Measurements from ENCODE around the gene C22orf42. TPM values are rescaled to one million over a fixed set of nuclear protein-coding genes. Genes with fewer than 3 reads are reported as not detected.
"Not testable (repeated sequence)": the region's sequence is repeated elsewhere in the genome, so short reads cannot be mapped to it uniquely, and the experiment has no call there.

Gene C22orf42
- total RNA-seq, 4 donors from 2014 or later: not detected

DNA sequence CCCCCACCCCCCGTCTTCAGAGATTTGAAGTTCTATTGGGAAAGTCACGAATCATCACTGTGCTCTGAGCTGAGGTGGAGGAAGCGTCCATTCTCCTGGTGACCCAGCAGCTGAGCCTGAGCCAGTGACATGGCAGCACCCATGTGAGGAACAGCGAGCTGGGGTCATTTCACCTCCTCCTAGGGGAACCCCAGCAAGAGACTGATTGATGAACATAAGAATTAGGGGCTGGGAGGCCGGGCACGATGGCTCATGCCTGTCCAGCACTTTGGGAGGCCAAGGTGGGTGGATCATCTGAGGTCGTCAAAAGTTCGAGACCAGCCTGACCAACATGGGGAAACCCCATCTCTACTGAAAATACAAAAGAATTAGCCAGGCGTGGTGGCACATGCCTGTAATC lies 34.2 kb upstream of the C22orf42 start:
- H3K4me1 ChIP-seq; H3K36me3 ChIP-seq; H3K4me3 ChIP-seq; intact Hi-C loops (cut with DNase I); H3K9me3 ChIP-seq; H3K27ac ChIP-seq; DNase-seq: not testable (repeated sequence)
- WGBS, 2 donors: 62 to 77% methylated on average over 3 to 6 of the region's 9 CpGs
- H3K27me3 ChIP-seq: peaks cover 0 to 49% (median 0%) of the 10 kb centered on the region in 4 donors

DNA sequence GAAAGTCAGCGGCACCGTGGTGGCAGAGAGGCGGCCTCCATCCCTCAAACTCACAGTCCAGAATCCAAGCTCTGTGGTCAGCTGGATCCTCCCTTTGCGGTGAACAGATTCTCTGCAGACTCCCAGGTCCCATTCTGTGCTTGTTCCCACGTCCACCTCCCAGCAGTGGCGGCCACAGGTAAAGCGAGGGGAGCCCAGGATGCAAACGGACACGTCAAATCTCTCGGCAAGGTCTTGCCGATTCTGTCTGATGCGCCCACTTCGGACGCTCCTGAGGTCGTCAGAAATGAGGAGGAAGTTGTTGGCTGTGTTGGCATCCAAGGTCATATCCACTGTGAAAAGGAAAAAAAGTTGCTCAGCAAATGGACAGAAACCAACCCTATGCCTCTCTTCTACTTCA lies 31.9 kb upstream of the C22orf42 start:
- H3K36me3 ChIP-seq; H3K9me3 ChIP-seq; H3K27ac ChIP-seq; DNase-seq; H3K4me1 ChIP-seq; H3K4me3 ChIP-seq; intact Hi-C loops (cut with DNase I): not testable (repeated sequence)
- peaks cover 0 to 33% (median 0%) of the 10 kb centered on the region in 4 donors for H3K27me3 ChIP-seq
- 77 to 80% methylated on average over 8 of the region's 15 CpGs for WGBS, 2 donors

DNA sequence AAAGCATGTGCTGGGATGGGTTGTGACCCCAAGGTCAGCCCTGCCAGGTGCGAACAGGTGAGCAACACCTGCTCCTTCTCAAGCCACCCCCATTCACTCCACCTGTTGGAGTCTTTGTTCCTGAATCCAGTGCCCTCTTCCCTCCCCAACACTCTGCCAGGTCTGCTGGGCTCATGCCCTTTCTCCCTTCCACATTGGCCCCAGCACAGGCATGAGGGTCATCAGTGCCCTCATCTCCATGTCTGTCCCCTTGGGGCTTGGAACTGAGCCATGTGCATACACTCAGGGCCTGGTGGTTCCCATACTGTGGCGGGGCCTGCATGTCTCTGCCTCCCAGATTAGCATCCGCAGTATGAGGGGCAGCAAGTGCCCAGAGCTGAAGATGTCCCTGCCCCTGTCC lies 26.7 kb upstream of the C22orf42 start:
- TF ChIP-seq, protein P1, sequence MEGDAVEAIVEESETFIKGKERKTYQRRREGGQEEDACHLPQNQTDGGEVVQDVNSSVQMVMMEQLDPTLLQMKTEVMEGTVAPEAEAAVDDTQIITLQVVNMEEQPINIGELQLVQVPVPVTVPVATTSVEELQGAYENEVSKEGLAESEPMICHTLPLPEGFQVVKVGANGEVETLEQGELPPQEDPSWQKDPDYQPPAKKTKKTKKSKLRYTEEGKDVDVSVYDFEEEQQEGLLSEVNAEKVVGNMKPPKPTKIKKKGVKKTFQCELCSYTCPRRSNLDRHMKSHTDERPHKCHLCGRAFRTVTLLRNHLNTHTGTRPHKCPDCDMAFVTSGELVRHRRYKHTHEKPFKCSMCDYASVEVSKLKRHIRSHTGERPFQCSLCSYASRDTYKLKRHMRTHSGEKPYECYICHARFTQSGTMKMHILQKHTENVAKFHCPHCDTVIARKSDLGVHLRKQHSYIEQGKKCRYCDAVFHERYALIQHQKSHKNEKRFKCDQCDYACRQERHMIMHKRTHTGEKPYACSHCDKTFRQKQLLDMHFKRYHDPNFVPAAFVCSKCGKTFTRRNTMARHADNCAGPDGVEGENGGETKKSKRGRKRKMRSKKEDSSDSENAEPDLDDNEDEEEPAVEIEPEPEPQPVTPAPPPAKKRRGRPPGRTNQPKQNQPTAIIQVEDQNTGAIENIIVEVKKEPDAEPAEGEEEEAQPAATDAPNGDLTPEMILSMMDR (IDR thresholded peaks at IDR 0.05): no peak
- no peak for TF ChIP-seq POLR2A (IDR thresholded peaks at IDR 0.05)
- H3K4me3 ChIP-seq: no peak overlapping the region
- DNase-seq: no peak
- no peaks in the 10 kb centered on the region for H3K36me3 ChIP-seq
- H3K9me3 ChIP-seq: no peaks in the 10 kb centered on the region
- intact Hi-C loops (cut with DNase I): no loop called here
- WGBS, 2 donors: 38 to 63% methylated on average over 1 to 2 of the region's 3 CpGs
- peaks cover 0 to 16% (median 0%) of the 10 kb centered on the region in 4 donors for H3K27me3 ChIP-seq
- no peak overlapping the region for H3K27ac ChIP-seq
- H3K4me1 ChIP-seq: no peaks in the 10 kb centered on the region

DNA sequence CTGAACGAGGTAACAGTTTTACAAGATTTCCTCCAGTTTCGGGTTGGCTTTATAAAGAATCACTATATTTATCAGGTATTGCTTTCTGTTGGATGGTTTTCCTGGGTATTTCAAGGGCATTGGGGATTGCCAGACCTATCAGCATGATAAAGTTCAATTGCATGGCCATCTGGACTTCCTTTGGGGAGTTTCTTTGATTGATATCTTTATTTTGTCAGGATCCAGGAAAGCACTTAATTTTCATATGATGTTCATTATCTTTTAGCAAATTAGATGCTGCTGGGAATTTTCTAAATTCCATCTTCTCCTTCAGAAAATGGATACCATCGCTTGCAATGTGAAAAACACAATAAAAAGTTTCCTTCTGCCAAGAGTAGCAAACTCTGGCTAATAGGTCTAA lies 24.5 kb upstream of the C22orf42 start:
- intact Hi-C loops (cut with DNase I): no loop called here
- peaks cover 0 to 29% (median 0%) of the 10 kb centered on the region in 4 donors for H3K27me3 ChIP-seq
- no peaks in the 10 kb centered on the region for H3K9me3 ChIP-seq
- TF ChIP-seq, protein P1 (IDR thresholded peaks at IDR 0.05): no peak
- no peak for TF ChIP-seq POLR2A (IDR thresholded peaks at IDR 0.05)
- DNase-seq: no peak
- no peaks in the 10 kb centered on the region for H3K36me3 ChIP-seq
- WGBS, 2 donors: 70 to 74% methylated on average over 3 of the region's 3 CpGs
- no peak overlapping the region for H3K27ac ChIP-seq
- no peaks in the 10 kb centered on the region for H3K4me1 ChIP-seq
- no peak overlapping the region for H3K4me3 ChIP-seq

DNA sequence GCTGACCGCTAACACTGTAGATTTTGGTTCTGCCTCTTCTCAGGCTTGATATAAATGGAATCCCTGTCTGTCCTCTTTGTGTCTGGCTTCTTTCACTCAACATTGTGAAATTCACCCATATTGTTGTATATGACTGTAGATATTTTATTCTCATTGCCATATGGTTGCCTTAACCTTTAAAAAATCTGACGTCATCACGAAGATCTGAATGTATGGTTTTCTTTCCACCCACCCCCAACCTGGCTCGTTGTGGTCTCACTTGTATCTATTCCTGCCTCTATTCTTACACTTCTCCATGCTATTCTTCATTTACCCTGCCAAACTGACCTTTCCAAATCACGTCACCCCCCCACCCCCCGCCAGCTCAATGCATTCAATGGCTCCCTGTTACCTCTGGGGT lies 21.9 kb upstream of the C22orf42 start:
- Histone ChIP-seq H3K27ac (no peak overlapping the region), H3K9me3 (no peaks in the 10 kb centered on the region), H3K27me3 (peaks cover 0 to 55% (median 2%) of the 10 kb centered on the region in 4 donors), H3K4me3 (no peak overlapping the region), H3K4me1 (peaks cover 0 to 2% (median 0%) of the 10 kb centered on the region in 3 donors), H3K36me3 (no peaks in the 10 kb centered on the region)
- intact Hi-C loops (cut with DNase I): no loop called here
- DNase-seq: no peak
- WGBS, 2 donors: 64 to 69% methylated on average over 6 of the region's 6 CpGs
- TF ChIP-seq, protein P1 (IDR thresholded peaks at IDR 0.05): no peak
- TF ChIP-seq POLR2A (IDR thresholded peaks at IDR 0.05): no peak

DNA sequence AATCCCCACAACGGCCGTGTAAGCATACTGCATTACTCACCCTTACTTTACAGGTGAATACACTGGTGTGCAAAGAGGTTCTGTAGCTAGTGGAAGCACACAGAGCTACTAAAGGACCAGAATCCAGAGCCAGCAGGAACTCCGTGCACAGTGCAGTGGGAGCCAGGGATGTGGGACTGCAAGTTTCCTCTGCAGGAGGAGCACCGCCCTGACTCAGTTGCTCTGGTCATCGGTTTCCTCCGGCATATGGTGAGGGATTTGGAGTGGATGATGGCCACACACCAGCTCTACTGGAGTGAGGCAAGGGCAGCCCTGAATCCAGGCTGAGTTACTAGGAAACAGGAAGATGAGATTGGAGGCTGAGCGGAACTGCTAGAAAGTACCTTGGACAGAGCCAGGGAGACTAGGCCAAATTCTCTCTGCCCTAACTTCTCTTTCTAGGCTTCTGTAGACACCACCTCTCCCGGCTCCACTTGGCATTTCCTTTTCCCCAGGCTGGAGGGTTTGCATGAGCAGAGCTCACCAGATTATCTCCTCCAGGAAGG lies 18.2 kb upstream of the C22orf42 start:
- H3K9me3 ChIP-seq: no peaks in the 10 kb centered on the region
- peaks cover 0 to 72% (median 3%) of the 10 kb centered on the region in 4 donors for H3K27me3 ChIP-seq
- WGBS, 2 donors: 84 to 88% methylated on average over 8 of the region's 8 CpGs
- no peak overlapping the region for H3K27ac ChIP-seq
- no peaks in the 10 kb centered on the region for H3K36me3 ChIP-seq
- no peak for DNase-seq
- H3K4me1 ChIP-seq: peaks cover 0 to 7% (median 0%) of the 10 kb centered on the region in 3 donors
- H3K4me3 ChIP-seq: no peak overlapping the region
- intact Hi-C loops (cut with DNase I): no loop called here
- no peak for TF ChIP-seq POLR2A (IDR thresholded peaks at IDR 0.05)
- TF ChIP-seq, protein P1 (IDR thresholded peaks at IDR 0.05): no peak
